Skin of body (tissue), 2 donors: ENCODE measurements around the gene ASCL3. TPM values are rescaled to one million over a fixed set of nuclear protein-coding genes. Genes with fewer than 3 reads are reported as not detected.
"Not testable (repeated sequence)": the region's sequence is repeated elsewhere in the genome, so short reads cannot be mapped to it uniquely, and the experiment has no call there.

ENCODE experiments used
- DNase-seq: peaks from one replicate; lab custom pipeline; 2025; lab: John Stamatoyannopoulos, UW
- total RNA-seq: library from RNA; depleted of rRNA; stranded (reverse); fragments of >200 nt; gene quantifications from one replicate; pipeline ENCODE4 v1.2.3, GENCODE V29; 2014

ASCL3 gene
- total RNA-seq = not detected

GRCh38 chr11:8942518-8943066 is at the start of gene ASCL3:
Gene ASCL3 (minus strand): TSS chr11:8943016. CDS start chr11:8938161, 4,855 bp downstream.
- DNase-seq = no peak

GRCh38 chr11:8989453-8989852 is 46.6 kb upstream of the ASCL3 start:
- DNase-seq = no peak

GRCh38 chr11:8988329-8989234 is 45.8 kb upstream of the ASCL3 start:
- DNase-seq = no peak

GRCh38 chr11:8987446-8987845 is 44.6 kb upstream of the ASCL3 start:
- no peak for DNase-seq

- DNase-seq = not testable (repeated sequence)
Measured at GRCh38 chr11:8986772-8987171, 44.0 kb upstream of the ASCL3 start.

GRCh38 chr11:8985462-8985861 is 42.6 kb upstream of the ASCL3 start:
- no peak for DNase-seq

- DNase-seq = no peak
Measured at GRCh38 chr11:8983552-8983951, 40.7 kb upstream of the ASCL3 start.

GRCh38 chr11:8980485-8980884 is 37.7 kb upstream of the ASCL3 start:
- DNase-seq = no peak

- DNase-seq = not testable (repeated sequence)
Measured at GRCh38 chr11:8979365-8979764, 36.5 kb upstream of the ASCL3 start.

GRCh38 chr11:8973121-8973520 is 30.3 kb upstream of the ASCL3 start:
- no peak for DNase-seq

GRCh38 chr11:8971924-8972316 is 29.1 kb upstream of the ASCL3 start:
- DNase-seq = no peak

GRCh38 chr11:8971196-8971923 is 28.5 kb upstream of the ASCL3 start:
- DNase-seq = no peak

- DNase-seq = no peak
Measured at GRCh38 chr11:8967184-8967583, 24.4 kb upstream of the ASCL3 start.

- DNase-seq = peak; percentile 76
Measured at GRCh38 chr11:8964324-8965320, 21.8 kb upstream of the ASCL3 start, which contains the start of gene TMEM9B. Gene TMEM9B (minus strand): TSS chr11:8964442. CDS start chr11:8964313, 129 bp downstream.

- DNase-seq = peak; percentile 69
Measured at GRCh38 chr11:8963569-8964323, 20.9 kb upstream of the ASCL3 start.

- DNase-seq = no peak
Measured at GRCh38 chr11:8962841-8963240, 20.0 kb upstream of the ASCL3 start.

GRCh38 chr11:8961401-8961800 is 18.6 kb upstream of the ASCL3 start:
- DNase-seq = no peak

- DNase-seq = peak; percentile 76
Measured at GRCh38 chr11:8959546-8960166, 16.8 kb upstream of the ASCL3 start.

GRCh38 chr11:8956860-8957259 is 14.0 kb upstream of the ASCL3 start:
- DNase-seq = no peak

- DNase-seq = no peak
Measured at GRCh38 chr11:8948886-8949285, 6.1 kb upstream of the ASCL3 start.
